Breast epithelium (tissue), 3 donors: Measurements from ENCODE around the gene CHN2.

Experiments
- POLR2A ChIP-seq: fragments of 450-650 bp; IDR thresholded peaks from one replicate; pipeline ENCODE4 v1.6.1; 2016; ENCODE audit warnings: antibody characterized with exemption, mild to moderate bottlenecking, moderate library complexity
- POLR2AphosphoS5 ChIP-seq, 3 donors: sonication (generic); formaldehyde crosslinking; IDR thresholded peaks; one replicate each; pipeline ENCODE4 v1.6.1; 2017; ENCODE audit warnings: antibody characterized with exemption in 3 of 3
- TF ChIP-seq, protein P1 (sequence below), 3 donors: fragments of 450-650 bp; IDR thresholded peaks; one replicate each; pipeline ENCODE4 v1.5.1; 2016 to 2017; ENCODE audit warnings: antibody characterized with exemption in 3 of 3, mild to moderate bottlenecking in 3 of 3, moderate library complexity in 3 of 3

GRCh38 chr7:29214816-29215215 is 20.2 kb downstream of the CHN2 start:
- no peak for TF ChIP-seq POLR2A
- TF ChIP-seq POLR2AphosphoS5 (IDR thresholded peaks at IDR 0.05) = no peak
- TF ChIP-seq, protein P1, sequence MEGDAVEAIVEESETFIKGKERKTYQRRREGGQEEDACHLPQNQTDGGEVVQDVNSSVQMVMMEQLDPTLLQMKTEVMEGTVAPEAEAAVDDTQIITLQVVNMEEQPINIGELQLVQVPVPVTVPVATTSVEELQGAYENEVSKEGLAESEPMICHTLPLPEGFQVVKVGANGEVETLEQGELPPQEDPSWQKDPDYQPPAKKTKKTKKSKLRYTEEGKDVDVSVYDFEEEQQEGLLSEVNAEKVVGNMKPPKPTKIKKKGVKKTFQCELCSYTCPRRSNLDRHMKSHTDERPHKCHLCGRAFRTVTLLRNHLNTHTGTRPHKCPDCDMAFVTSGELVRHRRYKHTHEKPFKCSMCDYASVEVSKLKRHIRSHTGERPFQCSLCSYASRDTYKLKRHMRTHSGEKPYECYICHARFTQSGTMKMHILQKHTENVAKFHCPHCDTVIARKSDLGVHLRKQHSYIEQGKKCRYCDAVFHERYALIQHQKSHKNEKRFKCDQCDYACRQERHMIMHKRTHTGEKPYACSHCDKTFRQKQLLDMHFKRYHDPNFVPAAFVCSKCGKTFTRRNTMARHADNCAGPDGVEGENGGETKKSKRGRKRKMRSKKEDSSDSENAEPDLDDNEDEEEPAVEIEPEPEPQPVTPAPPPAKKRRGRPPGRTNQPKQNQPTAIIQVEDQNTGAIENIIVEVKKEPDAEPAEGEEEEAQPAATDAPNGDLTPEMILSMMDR (IDR thresholded peaks at IDR 0.05) = no peak
